T-cell (primary cell): ENCODE results near the gene CRABP2. TPM values are rescaled to one million over a fixed set of nuclear protein-coding genes. Genes with fewer than 3 reads are reported as not detected.

Experiments used
- ATAC-seq, 4 experiments: fragments of 200-7000 bp in 3 of 4; fragments of 150-1000 bp in 1 of 4; cut with Tn5 transposase; replicated peaks in 1 of 4; 1 replicate in 3 of 4; 2 replicates in 1 of 4; pipeline ENCODE4 v1.10.0; 2021; ENCODE audit warnings: moderate library complexity in 3 of 4, mild to moderate bottlenecking in 2 of 4, moderate number of reproducible peaks in 1 of 4
- CTCF ChIA-PET, 2 donors: fragments of 300-600 bp; sonication (Branson Sonifier 250); formaldehyde crosslinking; loops; one replicate each; lab custom pipeline; 2022; ENCODE audit warnings: antibody characterized with exemption in 2 of 2; lab: Charles Lee
- POLR2A ChIA-PET, 2 donors: fragments of 300-600 bp; sonication (Branson Sonifier 250); formaldehyde crosslinking; loops; one replicate each; lab custom pipeline; 2022; ENCODE audit warnings: antibody characterized with exemption in 2 of 2; lab: Charles Lee
- DNase-seq, 35 experiments: peaks; one replicate each; pipeline versions ENCODE4 v3.0.0 to v3.0.0-alpha.2; 2013 to 2023
- H3K27ac ChIP-seq: one replicate; pipeline ENCODE4 v1.5.1; 2013; ENCODE audit warnings: low read length
- H3K27me3 ChIP-seq, 2 experiments: replicated peaks in 1 of 2; 1 replicate in 1 of 2; 2 replicates in 1 of 2; pipeline versions ENCODE4 v1.6.1 to v1.7.0; 2013; ENCODE audit warnings: low read length in 1 of 2, mixed read lengths in 1 of 2; ENCODE audit not compliant: control insufficient read depth in 2 of 2, insufficient read depth in 2 of 2; ENCODE audit errors: extremely low read depth in 1 of 2
- H3K36me3 ChIP-seq, 2 donors: 1 replicate in 1 of 2; 2 replicates in 1 of 2; pipeline versions ENCODE4 v1.6.1 to v1.7.0; 2013; ENCODE audit warnings: low read length in 1 of 2; ENCODE audit not compliant: control insufficient read depth in 2 of 2, insufficient read depth in 1 of 2; ENCODE audit errors: extremely low read depth in 1 of 2
- H3K4me1 ChIP-seq, 2 experiments: 1 replicate in 1 of 2; 2 replicates in 1 of 2; pipeline versions ENCODE4 v1.6.1 to v1.7.0; 2013; ENCODE audit warnings: low read length in 2 of 2, mixed read lengths in 1 of 2; ENCODE audit not compliant: insufficient read depth in 2 of 2, control insufficient read depth in 1 of 2; ENCODE audit errors: extremely low read depth in 1 of 2
- H3K4me3 ChIP-seq, 2 donors: 1 replicate in 1 of 2; 2 replicates in 1 of 2; pipeline versions ENCODE4 v1.5.1 to v1.7.0; 2013; ENCODE audit warnings: mild to moderate bottlenecking in 2 of 2, low read length in 1 of 2, moderate library complexity in 1 of 2; ENCODE audit not compliant: control insufficient read depth in 1 of 2; ENCODE audit errors: extremely low read depth in 1 of 2
- H3K9me3 ChIP-seq: 2 replicates; pipeline ENCODE4 v1.7.0; 2013
- H3K27ac Mint-ChIP-seq, 2 donors: one replicate each; pipeline ENCODE4 v1.8.0; 2020 to 2021; ENCODE audit warnings: mild to moderate bottlenecking in 2 of 2, mixed read lengths in 2 of 2
- H3K27me3 Mint-ChIP-seq, 2 donors: one replicate each; pipeline ENCODE4 v1.8.0; 2021 to 2022; ENCODE audit warnings: mixed read lengths in 2 of 2
- H3K36me3 Mint-ChIP-seq: one replicate; pipeline ENCODE4 v1.8.0; 2021; ENCODE audit warnings: mixed read lengths
- H3K4me1 Mint-ChIP-seq, 3 donors: one replicate each; pipeline ENCODE4 v1.8.0; 2020 to 2022; ENCODE audit warnings: mixed read lengths in 3 of 3, mild to moderate bottlenecking in 1 of 3
- H3K4me3 Mint-ChIP-seq, 3 donors: one replicate each; pipeline ENCODE4 v1.8.0; 2020 to 2022; ENCODE audit warnings: mild to moderate bottlenecking in 3 of 3, mixed read lengths in 3 of 3, moderate library complexity in 3 of 3
- H3K9me3 Mint-ChIP-seq, 3 donors: one replicate each; pipeline ENCODE4 v1.8.0; 2020 to 2022; ENCODE audit warnings: mixed read lengths in 3 of 3
- WGBS: methylation state at CpG from one replicate; pipeline ENCODE4 v1.1.5; 2013; ENCODE audit warnings: missing lambda C conversion rate; ENCODE audit not compliant: insufficient coverage; 5-methylcytosine and 5-hydroxymethylcytosine counted together
- total RNA-seq, 35 experiments: library from RNA in 6 of 35; stranded (reverse) in 6 of 35; fragments of 120-200 nt in 1 of 35; gene quantifications; one replicate each; pipeline versions ENCODE4 v1.2.1 to v1.2.4 and lab custom pipeline; 2013 to 2026

The CRABP2 gene
- total RNA-seq, 5 donors from 2014 or later (not counting 1 experiment from before 2014, with no cell fraction given): 0.76 to 3.6 (median 1.6) TPM

DNA sequence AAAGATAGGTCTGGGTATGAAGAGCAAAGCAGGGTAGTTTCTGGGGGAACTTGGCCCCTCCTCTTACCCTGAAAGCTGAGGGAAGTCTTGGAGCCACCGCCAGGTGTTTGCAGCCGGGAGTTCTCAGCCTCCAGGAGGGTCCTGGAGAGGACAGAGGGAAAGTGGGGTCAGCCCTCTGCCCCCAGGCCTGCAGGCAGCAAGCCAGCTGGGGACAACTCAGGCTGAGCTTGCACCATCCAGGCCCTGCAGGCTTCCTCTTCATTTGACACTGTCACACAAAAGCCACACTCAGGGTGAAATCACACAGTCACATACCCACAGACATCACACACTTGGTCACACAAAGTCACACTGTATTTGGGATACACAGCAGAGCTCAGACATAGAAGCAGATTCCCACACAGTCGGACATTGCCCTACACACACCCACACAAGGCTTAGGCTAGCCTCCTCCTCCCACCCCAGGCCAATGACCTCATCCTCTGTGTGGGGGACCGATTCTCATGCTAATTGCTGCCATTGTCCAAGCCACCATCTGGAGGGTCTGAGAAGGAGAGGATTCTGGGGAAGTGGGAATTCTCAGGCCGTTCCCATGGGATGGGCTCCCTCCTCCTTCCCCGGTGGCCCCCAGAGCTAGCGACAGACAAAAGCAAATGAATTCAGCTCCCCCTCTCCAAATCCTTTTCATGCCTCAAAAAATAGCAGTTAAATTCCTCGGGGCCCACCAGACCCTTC, 31.8 kb downstream of the CRABP2 start:
- no peaks in the 10 kb centered on the region for H3K9me3 Mint-ChIP-seq
- H3K27ac ChIP-seq: no peak overlapping the region
- no peak for ATAC-seq
- WGBS: 43% methylated on average over 1 of the region's 8 CpGs
- peaks cover 13 to 16% (median 14%) of the 10 kb centered on the region in 3 donors for H3K4me1 Mint-ChIP-seq
- peaks cover 36 to 57% of the 10 kb centered on the region in 2 donors for H3K27me3 Mint-ChIP-seq
- H3K9me3 ChIP-seq: no peaks in the 10 kb centered on the region
- no peak overlapping the region for H3K4me3 ChIP-seq
- H3K27me3 ChIP-seq: peaks cover 5 to 70% of the 10 kb centered on the region in 2 experiments
- POLR2A ChIA-PET: no interaction called here
- no peak for DNase-seq
- no peak overlapping the region for H3K27ac Mint-ChIP-seq
- peaks cover 0 to 17% of the 10 kb centered on the region in 2 experiments for H3K4me1 ChIP-seq
- no peaks in the 10 kb centered on the region for H3K36me3 ChIP-seq
- H3K36me3 Mint-ChIP-seq: no peaks in the 10 kb centered on the region
- no peak overlapping the region for H3K4me3 Mint-ChIP-seq
- CTCF ChIA-PET: no interaction called here

GRCh38 chr1:156671804-156672203, 33.6 kb downstream of the CRABP2 start:
- no peaks in the 10 kb centered on the region for H3K4me1 Mint-ChIP-seq
- peaks cover 19 to 40% of the 10 kb centered on the region in 2 donors for H3K27me3 Mint-ChIP-seq
- no peaks in the 10 kb centered on the region for H3K36me3 Mint-ChIP-seq
- H3K4me3 Mint-ChIP-seq: no peak overlapping the region
- no peaks in the 10 kb centered on the region for H3K36me3 ChIP-seq
- ATAC-seq (no peak), DNase-seq (no peak)
- H3K4me3 ChIP-seq: no peak overlapping the region
- WGBS: no CpG with 5 or more reads among the region's 2 CpGs
- H3K4me1 ChIP-seq: peaks cover 0 to under 1% of the 10 kb centered on the region in 2 experiments
- H3K9me3 ChIP-seq: no peaks in the 10 kb centered on the region
- no peaks in the 10 kb centered on the region for H3K9me3 Mint-ChIP-seq
- ChIA-PET POLR2A (no interaction called here), CTCF (no interaction called here)
- peaks cover 2 to 55% of the 10 kb centered on the region in 2 experiments for H3K27me3 ChIP-seq
- H3K27ac ChIP-seq: no peak overlapping the region
- H3K27ac Mint-ChIP-seq: no peak overlapping the region

DNA sequence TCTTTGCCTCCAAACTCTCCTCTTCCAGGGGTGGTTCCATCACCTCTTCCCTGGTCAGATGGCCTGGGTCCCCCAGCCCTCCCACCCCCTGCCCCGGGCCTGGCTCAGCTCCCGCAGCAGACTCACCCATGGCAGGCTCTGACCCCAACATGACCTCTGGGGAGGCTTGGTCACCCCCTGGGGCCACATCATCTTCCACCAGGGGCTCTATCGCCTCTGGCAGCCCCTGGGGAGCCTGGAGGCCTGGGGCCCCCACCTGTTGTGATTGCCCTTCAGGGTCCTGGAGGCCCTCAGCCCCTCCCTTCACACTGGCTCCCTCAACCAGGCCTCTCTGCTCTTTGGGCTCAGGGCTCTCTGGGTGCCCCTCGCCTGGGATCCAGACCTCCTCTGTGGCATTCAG, 34.6 kb downstream of the CRABP2 start:
- H3K9me3 Mint-ChIP-seq: no peaks in the 10 kb centered on the region
- Histone ChIP-seq H3K9me3 (no peaks in the 10 kb centered on the region), H3K36me3 (no peaks in the 10 kb centered on the region), H3K4me3 (no peak overlapping the region), H3K27ac (no peak overlapping the region), H3K27me3 (peaks cover 2 to 47% of the 10 kb centered on the region in 2 experiments), H3K4me1 (no peaks in the 10 kb centered on the region)
- ChIA-PET POLR2A (no interaction called here), CTCF (no interaction called here)
- no peak for ATAC-seq
- peaks cover 19 to 34% of the 10 kb centered on the region in 2 donors for H3K27me3 Mint-ChIP-seq
- no peaks in the 10 kb centered on the region for H3K4me1 Mint-ChIP-seq
- H3K4me3 Mint-ChIP-seq: no peak overlapping the region
- no peaks in the 10 kb centered on the region for H3K36me3 Mint-ChIP-seq
- no peak overlapping the region for H3K27ac Mint-ChIP-seq
- DNase-seq: no peak
- WGBS: 45% methylated on average over 3 of the region's 4 CpGs

GRCh38 chr1:156670359-156670758, 35.0 kb downstream of the CRABP2 start:
- Mint-ChIP-seq H3K4me1 (peaks cover 0 to 4% (median 0%) of the 10 kb centered on the region in 3 donors), H3K4me3 (no peak overlapping the region), H3K27ac (no peak overlapping the region), H3K27me3 (peaks cover 19 to 31% of the 10 kb centered on the region in 2 donors), H3K36me3 (no peaks in the 10 kb centered on the region), H3K9me3 (no peaks in the 10 kb centered on the region)
- ATAC-seq (no peak), DNase-seq (no peak)
- Histone ChIP-seq H3K27me3 (peaks cover 2 to 43% of the 10 kb centered on the region in 2 experiments), H3K36me3 (no peaks in the 10 kb centered on the region), H3K4me3 (no peak overlapping the region), H3K4me1 (no peaks in the 10 kb centered on the region), H3K27ac (no peak overlapping the region), H3K9me3 (no peaks in the 10 kb centered on the region)
- 75% methylated on average over 3 of the region's 6 CpGs for WGBS
- ChIA-PET POLR2A (no interaction called here), CTCF (no interaction called here)

DNA sequence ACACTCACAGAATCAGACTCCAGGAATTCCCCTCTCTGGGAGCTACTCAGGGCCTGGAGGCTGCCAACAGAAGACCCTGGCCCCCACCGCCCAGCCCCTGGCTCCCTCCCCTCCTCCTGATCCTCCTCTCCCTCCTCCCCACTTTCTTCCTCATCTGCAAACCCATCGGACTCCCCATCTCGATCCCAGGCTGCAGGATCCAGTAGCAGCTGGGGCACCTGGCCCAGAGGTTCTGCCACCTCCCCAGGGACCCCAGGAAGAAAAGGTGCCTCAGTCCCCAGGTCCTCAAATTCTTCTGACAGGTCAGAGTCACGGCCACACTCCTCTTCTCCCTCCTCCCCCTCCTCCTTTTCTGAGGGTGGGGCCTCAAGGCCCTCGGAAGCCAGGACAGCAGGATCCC, 35.6 kb downstream of the CRABP2 start:
- H3K9me3 ChIP-seq: no peaks in the 10 kb centered on the region
- ChIA-PET CTCF (no interaction called here), POLR2A (interaction anchor here in 1 of 2 donors (0.5 kb wide), 1 partner anchor 25 kb away, joined by 5 read pairs; no protein-coding TSS in a partner anchor)
- WGBS: 28% methylated on average over 3 of the region's 5 CpGs
- no peak for ATAC-seq
- peaks cover 2 to 40% of the 10 kb centered on the region in 2 experiments for H3K27me3 ChIP-seq
- peaks cover 19 to 25% of the 10 kb centered on the region in 2 donors for H3K27me3 Mint-ChIP-seq
- no peaks in the 10 kb centered on the region for H3K9me3 Mint-ChIP-seq
- DNase-seq: no peak
- H3K4me3 ChIP-seq: no peak overlapping the region
- no peaks in the 10 kb centered on the region for H3K36me3 ChIP-seq
- H3K4me1 Mint-ChIP-seq: peaks cover 0 to 4% (median 0%) of the 10 kb centered on the region in 3 donors
- H3K4me3 Mint-ChIP-seq: no peak overlapping the region
- no peak overlapping the region for H3K27ac Mint-ChIP-seq
- no peaks in the 10 kb centered on the region for H3K36me3 Mint-ChIP-seq
- peaks cover 0 to 3% of the 10 kb centered on the region in 2 experiments for H3K4me1 ChIP-seq
- no peak overlapping the region for H3K27ac ChIP-seq

- no peak overlapping the region for H3K27ac Mint-ChIP-seq
- H3K9me3 Mint-ChIP-seq: no peaks in the 10 kb centered on the region
- H3K9me3 ChIP-seq: no peaks in the 10 kb centered on the region
- H3K36me3 ChIP-seq: no peaks in the 10 kb centered on the region
- H3K27ac ChIP-seq: no peak overlapping the region
- H3K4me3 Mint-ChIP-seq: no peak overlapping the region
- WGBS: 79% methylated on average over 13 of the region's 17 CpGs
- no peak overlapping the region for H3K4me3 ChIP-seq
- peaks cover 2 to 35% of the 10 kb centered on the region in 2 experiments for H3K27me3 ChIP-seq
- no peaks in the 10 kb centered on the region for H3K36me3 Mint-ChIP-seq
- ChIA-PET CTCF (no interaction called here), POLR2A (interaction anchor here in 1 of 2 donors (0.5 kb wide), 1 partner anchor 26 kb away, joined by 5 read pairs; no protein-coding TSS in a partner anchor)
- DNase-seq (no peak), ATAC-seq (no peak)
- H3K4me1 Mint-ChIP-seq: peaks cover 0 to 4% (median 0%) of the 10 kb centered on the region in 3 donors
- peaks cover 0 to 4% of the 10 kb centered on the region in 2 experiments for H3K4me1 ChIP-seq
- peaks cover 15 to 19% of the 10 kb centered on the region in 2 donors for H3K27me3 Mint-ChIP-seq
These were observed 36.4 kb downstream of the CRABP2 start for GRCh38 chr1:156668801-156669637.
